K562 (cell line): ENCODE data around the gene TANC1. TPM values are rescaled to one million over a fixed set of nuclear protein-coding genes. Genes with fewer than 3 reads are reported as not detected.

Experiments used
- ATAC-seq: fragments of 200-7000 bp; cut with Tn5 transposase; 3 replicates; pipeline ENCODE4 v1.9.1; 2020; ENCODE audit warnings: moderate library complexity
- BruUV-seq: library from RNA; stranded (reverse); fragments of 400-500 nt; replicated peaks from 2 replicates; lab custom pipeline; 2021; lab: Mats Ljungman, UMichigan
- CTCF ChIA-PET: fragments of 300-600 bp; formaldehyde crosslinking; extraction: SDS; loops from one replicate; lab custom pipeline; 2021; ENCODE audit warnings: low intra/inter-chr PET ratio; lab: Yijun Ruan, JAX
- POLR2A ChIA-PET: fragments of 300-600, 350-650 bp; sonication (Branson Sonifier 250); formaldehyde crosslinking; extraction: SDS; loops from one replicate; lab custom pipeline; 2021; ENCODE audit warnings: antibody characterized with exemption, inconsistent platforms; lab: Yijun Ruan, JAX
- DNase-seq, 4 experiments: peaks; one replicate each; pipeline versions ENCODE4 v3.0.0 to v3.0.0-alpha.2; 2011 to 2018; ENCODE audit warnings: low spot score in 3 of 4, mixed read lengths in 3 of 4; ENCODE audit errors: extremely low read depth in 1 of 4
- FAIRE-seq: peaks from 2 replicates; lab custom pipeline; 2011; peaks lifted over from hg19 to GRCh38; lab: Jason Lieb, UNC
- H2AFZ ChIP-seq: 2 replicates; pipeline ENCODE4 v1.6.0; 2011; ENCODE audit warnings: low read depth, low read length, control low read depth, inconsistent platforms
- H3K27ac ChIP-seq: fragments of 200-600 bp; 3 replicates; pipeline ENCODE4 v1.8.0; 2011; ENCODE audit warnings: low read depth, mild to moderate bottlenecking, control low read depth, inconsistent platforms, low read length, moderate library complexity, mixed read lengths; ENCODE audit errors: extremely low read depth
- H3K27me3 ChIP-seq, 2 experiments: fragments of 300-600 bp in 1 of 2; 2 replicates in 1 of 2; 3 replicates in 1 of 2; pipeline versions ENCODE4 v1.6.0 to v1.8.0; 2011; ENCODE audit warnings: inconsistent platforms in 2 of 2, low read length in 2 of 2, mild to moderate bottlenecking in 1 of 2, mixed read lengths in 1 of 2, moderate library complexity in 1 of 2; ENCODE audit not compliant: control insufficient read depth in 2 of 2, insufficient read depth in 2 of 2
- H3K36me3 ChIP-seq: fragments of 300-600 bp; 3 replicates; pipeline ENCODE4 v1.8.0; 2011; ENCODE audit warnings: mild to moderate bottlenecking, low read length, inconsistent platforms; ENCODE audit not compliant: control insufficient read depth, insufficient read depth
- H3K4me1 ChIP-seq, 2 experiments: fragments of 200-600 bp in 1 of 2; replicated peaks in 1 of 2; 2 replicates in 1 of 2; 3 replicates in 1 of 2; pipeline versions ENCODE4 v1.5.1 to v1.8.0; 2011; ENCODE audit warnings: inconsistent platforms in 2 of 2, low read length in 2 of 2, mild to moderate bottlenecking in 1 of 2, mixed read lengths in 1 of 2, moderate library complexity in 1 of 2; ENCODE audit not compliant: control insufficient read depth in 2 of 2, insufficient read depth in 2 of 2
- H3K4me2 ChIP-seq: 2 replicates; pipeline ENCODE4 v1.6.1; 2011; ENCODE audit warnings: low read length, control low read depth, inconsistent platforms, mixed read lengths; ENCODE audit not compliant: insufficient read depth
- H3K4me3 ChIP-seq: fragments of 200-600 bp; sonication (generic), shearing (Covaris generic); 2 replicates; pipeline ENCODE4 v1.5.1; 2016; ENCODE audit warnings: control low read depth, inconsistent platforms
- H3K79me2 ChIP-seq: fragments of 200-600 bp; 3 replicates; pipeline ENCODE4 v1.8.0; 2011; ENCODE audit warnings: low read length, inconsistent platforms; ENCODE audit not compliant: control insufficient read depth, insufficient read depth
- H3K9ac ChIP-seq, 2 experiments: 2 replicates each; pipeline versions ENCODE4 v1.6.0 to v1.6.1; 2011; ENCODE audit warnings: low read depth in 2 of 2, low read length in 2 of 2, control low read depth in 1 of 2, inconsistent platforms in 1 of 2, mild to moderate bottlenecking in 1 of 2, mixed read lengths in 1 of 2; ENCODE audit not compliant: insufficient read depth in 1 of 2
- H3K9me1 ChIP-seq: one replicate; pipeline ENCODE4 v1.6.0; 2011; ENCODE audit warnings: inconsistent platforms, mild to moderate bottlenecking, low read length, moderate library complexity; ENCODE audit not compliant: control insufficient read depth, insufficient read depth
- H3K9me3 ChIP-seq: replicated peaks from 2 replicates; pipeline ENCODE4 v1.5.1; 2011; ENCODE audit warnings: low read depth, low read length, inconsistent platforms; ENCODE audit not compliant: control insufficient read depth, insufficient read depth
- H4K20me1 ChIP-seq: replicated peaks from 2 replicates; pipeline ENCODE4 v1.6.1; 2011; ENCODE audit warnings: low read length, inconsistent platforms, mixed read lengths; ENCODE audit not compliant: control insufficient read depth, insufficient read depth
- CTBP1 ChIP-seq: fragments of 450-650 bp; IDR thresholded peaks from 2 replicates; pipeline ENCODE4 v1.6.1; 2016; ENCODE audit warnings: borderline replicate concordance
- KLF1 ChIP-seq: fragments of 450-650 bp; IDR thresholded peaks from 2 replicates; pipeline ENCODE4 v1.6.1; 2016; ENCODE audit warnings: missing genetic modification characterization, missing compliant biosample characterization
- SETDB1 ChIP-seq: IDR thresholded peaks from one replicate; pipeline ENCODE4 v1.6.1; 2012; ENCODE audit warnings: low read length, control low read depth, inconsistent platforms
- TARDBP ChIP-seq: fragments of 450-650 bp; IDR thresholded peaks from 2 replicates; pipeline ENCODE4 v1.6.1; 2016
- ZBTB40 ChIP-seq, 2 experiments: fragments of 450-650 bp in 1 of 2; sonication (generic) in 1 of 2; formaldehyde crosslinking in 1 of 2; IDR thresholded peaks; 2 replicates each; pipeline versions ENCODE4 v1.7.1 to v1.9.0; 2016 to 2022; ENCODE audit warnings: inconsistent platforms in 1 of 2, mild to moderate bottlenecking in 1 of 2, missing genetic modification reagents in 1 of 2
- ZNF584 ChIP-seq: fragments of 200-800 bp; sonication (Bioruptor generic); IDR thresholded peaks from 2 replicates; pipeline ENCODE4 v1.6.1; 2016; ENCODE audit warnings: low read depth, mild to moderate bottlenecking, missing genetic modification characterization, missing compliant biosample characterization
- WGBS: fragments of 100-300 bp; shearing (Covaris generic); methylation state at CpG from one replicate; pipeline ENCODE4 v1.1.6; 2016; ENCODE audit warnings: low coverage, mixed read lengths; ENCODE audit not compliant: insufficient coverage; ENCODE audit errors: missing lambda C conversion rate; 5-methylcytosine and 5-hydroxymethylcytosine counted together
- in situ Hi-C: fragments of 300-500 bp; cut with MboI; formaldehyde crosslinking; loops from 4 replicates; pipeline ENCODE4 v1.15.0; 2018; ENCODE audit warnings: inconsistent platforms, mixed read lengths
- intact Hi-C: fragments of 100-400 bp; cut with micrococcal nuclease; formaldehyde crosslinking; loops from 2 replicates; pipeline ENCODE4 v1.14.2; 2022
- polyA plus RNA-seq, 8 experiments: library from polyadenylated mRNA; depleted of rRNA in 4 of 8; stranded (reverse) in 5 of 8; unstranded in 3 of 8; fragments of >200 nt; fragmentation: Nextera tagmentation in 2 of 8; fragmentation: Illumina TruSeq in 1 of 8; extraction: Ambion mirVana in 2 of 8; extraction: Trizol in 1 of 8; gene quantifications; 2 replicates each; pipeline versions ENCODE4 v1.2.1 to v1.2.3, GENCODE V29; 2011 to 2014; ENCODE audit warnings: inconsistent platforms in 1 of 8, missing spikeins in 1 of 8
- total RNA-seq, 7 experiments: library from RNA; depleted of rRNA in 6 of 7; stranded (reverse); fragments of >200 nt in 6 of 7; fragmentation: Illumina TruSeq in 2 of 7; extraction: Trizol in 2 of 7; gene quantifications; 2 replicates each; pipeline versions ENCODE4 v1.2.1 to v1.2.3, GENCODE V29; 2011 to 2021; ENCODE audit warnings: low replicate concordance in 1 of 7
- TF ChIP-seq, protein P1 (sequence below): fragments of 150-350 bp; IDR thresholded peaks from 2 replicates; pipeline ENCODE4 v1.6.1; 2014; ENCODE audit warnings: low read depth, mild to moderate bottlenecking, low read length, borderline replicate concordance
- TF ChIP-seq, protein P2 (sequence below): sonication (generic); formaldehyde crosslinking; IDR thresholded peaks from 2 replicates; pipeline ENCODE4 v1.8.1; 2023; ENCODE audit warnings: mild to moderate bottlenecking, missing genetic modification reagents

The TANC1 gene
- total and polyA plus RNA-seq, 9 of the 15 experiments (the other 6 are each of a cell fraction or from before 2014, with no cell fraction given): under 0.01 to 0.20 (median 0.07) TPM; not detected in 1

DNA sequence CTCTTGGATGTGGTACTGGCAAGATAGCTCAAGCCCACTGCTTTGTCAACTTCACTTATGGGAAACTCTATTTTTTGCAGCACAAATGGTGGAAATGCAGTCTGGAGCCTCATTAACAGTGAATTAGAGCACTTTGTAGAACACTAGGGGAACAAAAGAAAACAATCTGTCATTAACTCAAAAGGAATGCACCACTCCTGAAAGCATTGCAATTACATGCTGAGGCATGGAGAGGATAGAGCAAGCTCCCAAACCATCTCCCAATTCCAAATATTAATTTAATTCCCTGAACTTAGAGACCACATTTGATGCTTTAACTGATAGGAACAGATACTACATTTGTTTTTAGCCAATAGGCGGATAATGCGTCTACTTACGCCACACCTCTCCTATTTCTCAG lies 32.8 kb upstream of the TANC1 start:
- DNase-seq: no peak
- ChIA-PET CTCF (no interaction called here), POLR2A (no interaction called here)
- in situ Hi-C loops (no loop called here), intact Hi-C loops (no loop called here)
- no peak for ATAC-seq
- Histone ChIP-seq H3K9ac (no peak overlapping the region), H3K9me3 (no peaks in the 10 kb centered on the region), H3K79me2 (no peaks in the 10 kb centered on the region), H3K36me3 (no peaks in the 10 kb centered on the region), H3K9me1 (no peaks in the 10 kb centered on the region), H4K20me1 (no peaks in the 10 kb centered on the region), H3K27me3 (peaks cover 2 to 20% of the 10 kb centered on the region in 2 experiments; a peak in 4 of 5 replicates), H3K4me1 (no peaks in the 10 kb centered on the region), H3K4me3 (no peak overlapping the region), H2AFZ (no peak overlapping the region), H3K27ac (no peak overlapping the region), H3K4me2 (no peak overlapping the region)
- no TSS peak for BruUV-seq
- WGBS: 0% methylated on average over 3 of the region's 3 CpGs
- FAIRE-seq: no peak
- TF ChIP-seq ZNF584 (CRISPR knock-in tag): no peak
- no peak for TF ChIP-seq ZBTB40 (IDR thresholded peaks at IDR 0.05)
- TF ChIP-seq ZBTB40 (CRISPR knock-in tag; IDR thresholded peaks at IDR 0.05): no peak
- no peak for TF ChIP-seq TARDBP
- no peak for TF ChIP-seq SETDB1
- TF ChIP-seq, protein P1, sequence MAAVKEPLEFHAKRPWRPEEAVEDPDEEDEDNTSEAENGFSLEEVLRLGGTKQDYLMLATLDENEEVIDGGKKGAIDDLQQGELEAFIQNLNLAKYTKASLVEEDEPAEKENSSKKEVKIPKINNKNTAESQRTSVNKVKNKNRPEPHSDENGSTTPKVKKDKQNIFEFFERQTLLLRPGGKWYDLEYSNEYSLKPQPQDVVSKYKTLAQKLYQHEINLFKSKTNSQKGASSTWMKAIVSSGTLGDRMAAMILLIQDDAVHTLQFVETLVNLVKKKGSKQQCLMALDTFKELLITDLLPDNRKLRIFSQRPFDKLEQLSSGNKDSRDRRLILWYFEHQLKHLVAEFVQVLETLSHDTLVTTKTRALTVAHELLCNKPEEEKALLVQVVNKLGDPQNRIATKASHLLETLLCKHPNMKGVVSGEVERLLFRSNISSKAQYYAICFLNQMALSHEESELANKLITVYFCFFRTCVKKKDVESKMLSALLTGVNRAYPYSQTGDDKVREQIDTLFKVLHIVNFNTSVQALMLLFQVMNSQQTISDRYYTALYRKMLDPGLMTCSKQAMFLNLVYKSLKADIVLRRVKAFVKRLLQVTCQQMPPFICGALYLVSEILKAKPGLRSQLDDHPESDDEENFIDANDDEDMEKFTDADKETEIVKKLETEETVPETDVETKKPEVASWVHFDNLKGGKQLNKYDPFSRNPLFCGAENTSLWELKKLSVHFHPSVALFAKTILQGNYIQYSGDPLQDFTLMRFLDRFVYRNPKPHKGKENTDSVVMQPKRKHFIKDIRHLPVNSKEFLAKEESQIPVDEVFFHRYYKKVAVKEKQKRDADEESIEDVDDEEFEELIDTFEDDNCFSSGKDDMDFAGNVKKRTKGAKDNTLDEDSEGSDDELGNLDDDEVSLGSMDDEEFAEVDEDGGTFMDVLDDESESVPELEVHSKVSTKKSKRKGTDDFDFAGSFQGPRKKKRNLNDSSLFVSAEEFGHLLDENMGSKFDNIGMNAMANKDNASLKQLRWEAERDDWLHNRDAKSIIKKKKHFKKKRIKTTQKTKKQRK: no peak
- no peak for TF ChIP-seq KLF1 (tag)
- no peak for TF ChIP-seq CTBP1
- TF ChIP-seq, protein P2, sequence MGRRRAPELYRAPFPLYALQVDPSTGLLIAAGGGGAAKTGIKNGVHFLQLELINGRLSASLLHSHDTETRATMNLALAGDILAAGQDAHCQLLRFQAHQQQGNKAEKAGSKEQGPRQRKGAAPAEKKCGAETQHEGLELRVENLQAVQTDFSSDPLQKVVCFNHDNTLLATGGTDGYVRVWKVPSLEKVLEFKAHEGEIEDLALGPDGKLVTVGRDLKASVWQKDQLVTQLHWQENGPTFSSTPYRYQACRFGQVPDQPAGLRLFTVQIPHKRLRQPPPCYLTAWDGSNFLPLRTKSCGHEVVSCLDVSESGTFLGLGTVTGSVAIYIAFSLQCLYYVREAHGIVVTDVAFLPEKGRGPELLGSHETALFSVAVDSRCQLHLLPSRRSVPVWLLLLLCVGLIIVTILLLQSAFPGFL (CRISPR knock-in tag): no peak
